UCSD-AML1 (cell line): ENCODE results near the gene ZNF184.
"Not testable (repeated sequence)": the region's sequence is repeated elsewhere in the genome, so short reads cannot be mapped to it uniquely, and the experiment has no call there.

Experiments used
- DNase-seq: peaks from one replicate; lab custom pipeline; 2025; ENCODE audit not compliant: unreplicated experiment; lab: John Stamatoyannopoulos, UW

Gene ZNF184

GRCh38 chr6:27426045-27426620 is 46.8 kb downstream of the ZNF184 start:
- no peak for DNase-seq

DNA sequence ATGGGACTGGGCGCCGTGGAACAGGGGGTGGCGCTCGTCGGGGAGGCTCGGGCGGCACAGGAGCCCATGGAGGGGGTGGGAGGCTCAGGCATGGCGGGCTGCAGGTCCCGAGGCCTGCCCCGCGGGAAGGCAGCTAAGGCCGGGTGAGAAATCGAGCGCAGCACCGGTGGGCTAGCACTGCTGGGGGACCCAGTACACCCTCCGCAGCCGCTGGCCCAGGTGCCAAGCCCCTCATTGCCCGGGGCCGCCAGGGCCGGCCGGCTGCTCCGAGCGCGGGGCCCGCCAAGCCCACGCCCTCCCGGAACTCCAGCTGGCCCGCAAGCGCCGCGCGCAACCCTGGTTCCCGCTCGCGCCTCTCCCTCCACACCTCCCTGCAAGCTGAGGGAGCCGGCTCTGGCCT is 48.1 kb downstream of the ZNF184 start:
- DNase-seq: not testable (repeated sequence)

DNA sequence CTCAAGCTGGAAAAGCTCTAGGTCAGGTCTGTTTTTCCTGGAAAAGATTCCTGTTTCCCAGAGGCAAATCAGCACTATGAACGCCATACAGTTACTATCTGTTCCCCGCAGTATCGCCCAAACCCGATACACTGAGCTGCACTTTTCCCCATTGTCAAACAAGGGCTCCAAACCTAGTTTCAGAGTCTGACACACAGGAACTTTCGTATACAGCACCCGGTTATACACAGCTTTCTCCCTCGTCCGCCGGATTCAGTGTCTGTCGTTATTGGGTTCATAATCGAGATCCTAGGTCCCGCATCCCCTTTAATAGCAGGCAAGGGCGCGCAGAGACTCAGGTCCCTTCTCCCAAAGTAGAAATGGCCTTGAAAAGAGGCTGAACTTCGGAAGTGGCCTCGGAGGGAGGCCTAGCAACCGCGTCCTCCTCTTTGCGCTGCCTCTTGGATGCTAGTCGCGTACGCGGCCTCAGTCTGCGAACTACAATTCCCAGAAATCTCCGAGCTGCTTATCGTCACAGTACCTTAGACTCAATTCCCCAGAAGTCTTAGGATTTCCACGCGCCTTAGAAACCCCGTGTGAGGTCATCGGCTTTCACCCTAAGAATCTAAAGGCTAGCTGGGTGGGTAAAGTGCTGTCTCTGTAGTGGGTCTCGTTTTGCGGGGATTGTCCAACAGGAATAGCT is 50.1 kb downstream of the ZNF184 start:
- DNase-seq: no peak

- no peak for DNase-seq
Observed at GRCh38 chr6:27419363-27419762, 53.5 kb downstream of the ZNF184 start.

DNA sequence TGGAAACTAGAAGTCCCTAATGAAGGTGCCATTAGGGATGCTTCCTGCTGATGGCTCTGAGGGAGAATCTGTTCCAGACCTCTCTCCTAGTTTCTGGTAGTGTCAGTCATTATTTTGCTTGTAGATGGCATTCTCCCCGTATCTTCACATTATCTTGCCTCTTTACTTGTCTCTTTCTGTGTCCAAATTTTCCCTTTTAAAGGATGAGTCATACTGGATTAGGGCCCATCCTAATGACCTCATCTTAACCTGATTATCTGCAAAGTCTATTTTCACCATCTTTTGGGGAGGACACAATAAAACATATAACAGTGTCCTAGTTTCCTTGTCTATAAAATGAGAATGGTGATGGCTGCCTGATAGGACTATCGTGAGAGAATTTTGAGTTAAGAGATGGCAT is 57.0 kb downstream of the ZNF184 start:
- DNase-seq: no peak

- DNase-seq: no peak
Observed at GRCh38 chr6:27414996-27415395, 57.9 kb downstream of the ZNF184 start.

- DNase-seq: no peak
Observed at GRCh38 chr6:27414300-27414699, 58.6 kb downstream of the ZNF184 start.

DNA sequence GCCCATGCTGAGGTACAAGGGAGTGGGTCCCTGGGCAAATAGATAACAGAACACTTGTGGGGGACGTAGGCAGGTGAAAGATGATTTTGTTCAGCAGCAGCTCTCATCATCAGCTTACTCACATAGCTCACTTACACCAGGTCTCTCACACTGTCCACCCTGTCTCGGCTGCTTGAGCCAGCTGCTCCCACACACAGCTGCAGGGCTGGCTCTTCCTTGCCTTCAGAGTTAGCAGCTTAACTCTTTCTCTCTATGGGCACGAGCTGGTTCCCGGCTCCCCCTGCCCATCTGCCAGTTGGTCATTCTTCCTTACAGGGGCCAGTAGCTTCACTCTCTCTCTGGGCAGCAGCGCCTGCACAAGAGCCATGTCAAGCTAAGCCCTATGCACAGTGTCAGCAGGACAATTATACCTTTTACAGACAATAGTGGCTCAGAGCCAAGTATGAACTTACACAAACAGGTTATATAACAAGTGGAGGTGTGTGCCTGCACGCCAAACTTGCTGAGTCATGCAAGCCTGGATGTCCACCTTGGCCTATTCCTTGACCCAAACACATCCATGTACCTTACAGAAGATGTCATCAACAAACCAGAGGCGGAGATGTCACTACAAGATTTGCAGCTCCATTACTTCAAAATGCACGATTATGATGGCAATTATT is 65.6 kb downstream of the ZNF184 start:
- no peak for DNase-seq

GRCh38 chr6:27406085-27406484 is 66.8 kb downstream of the ZNF184 start:
- no peak for DNase-seq

DNA sequence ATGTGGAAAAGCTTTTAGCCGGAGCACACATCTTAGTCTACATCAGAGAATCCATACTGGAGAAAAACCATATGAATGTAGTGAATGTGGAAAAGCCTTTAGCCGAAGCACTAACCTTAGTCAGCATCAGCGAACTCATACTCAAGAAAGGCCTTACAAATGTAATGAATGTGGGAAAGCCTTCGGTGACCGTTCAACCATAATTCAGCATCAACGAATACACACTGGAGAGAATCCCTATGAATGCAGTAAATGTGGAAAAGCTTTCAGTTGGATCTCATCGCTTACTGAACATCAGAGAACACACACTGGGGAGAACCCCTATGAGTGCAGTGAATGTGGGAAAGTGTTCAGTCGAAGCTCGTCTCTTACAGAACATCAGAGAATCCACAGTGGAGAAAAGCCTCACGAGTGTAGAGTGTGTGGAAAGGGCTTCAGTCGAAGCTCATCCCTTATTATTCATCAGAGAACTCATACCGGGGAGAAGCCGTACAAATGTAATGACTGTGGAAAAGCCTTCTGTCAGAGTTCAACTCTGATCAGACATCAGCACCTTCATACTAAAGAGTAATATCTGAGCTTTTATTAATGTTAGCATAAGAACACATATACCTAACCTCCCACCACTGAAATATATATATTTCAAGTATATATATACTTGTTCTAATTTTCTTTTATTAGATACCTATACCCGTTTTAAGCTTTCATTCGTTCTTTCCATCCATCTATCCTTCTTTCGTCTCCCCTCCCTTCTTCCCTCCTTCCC is 71.8 kb downstream of the ZNF184 start:
- no peak for DNase-seq
